ENCODE results near the gene NCAPG.

DNA sequence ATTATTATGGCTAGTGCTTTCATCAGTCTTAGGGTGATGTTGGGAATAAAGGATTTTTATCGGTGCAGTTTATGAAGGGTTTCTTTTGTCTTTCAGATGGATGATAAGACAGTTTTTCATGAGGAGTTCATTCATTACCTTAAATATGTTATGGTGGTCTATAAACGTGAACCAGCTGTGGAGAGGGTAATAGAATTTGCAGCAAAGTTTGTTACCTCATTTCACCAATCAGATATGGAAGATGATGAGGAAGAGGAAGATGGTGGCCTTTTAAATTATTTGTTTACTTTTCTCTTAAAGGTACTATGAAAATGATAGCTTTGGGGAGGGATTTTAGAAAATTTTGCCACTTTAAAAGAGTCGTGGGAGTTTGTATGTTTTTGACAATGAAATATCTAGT, 1.3 kb downstream of the NCAPG start:
- TF ChIP-seq CTCF (conservative IDR thresholded peaks at IDR 0.05) (no peak), ZFX (IDR thresholded peaks at IDR 0.05) (no peak)
